DOHH2 (cell line): ENCODE measurements around the gene ZDHHC1.

Experiments
- H3F3A ChIP-seq: fragments of 200-600 bp; sonication (generic), shearing (Covaris generic); 2 replicates; pipeline ENCODE4 v1.6.0; 2016; ENCODE audit warnings: antibody characterized with exemption, mild to moderate bottlenecking; ENCODE audit not compliant: control insufficient read depth, insufficient read depth
- H3K27ac ChIP-seq: fragments of 200-600 bp; sonication (generic); 2 replicates; pipeline ENCODE4 v1.5.1; 2014; ENCODE audit warnings: low read depth, mild to moderate bottlenecking, low read length, moderate library complexity
- H3K27me3 ChIP-seq: fragments of 200-600 bp; sonication (generic); 2 replicates; pipeline ENCODE4 v1.6.1; 2014; ENCODE audit warnings: mild to moderate bottlenecking, low read length, mixed read lengths; ENCODE audit not compliant: control insufficient read depth
- H3K36me3 ChIP-seq: fragments of 200-600 bp; sonication (generic); 2 replicates; pipeline ENCODE4 v1.6.1; 2014; ENCODE audit warnings: mild to moderate bottlenecking, low read length, moderate library complexity, mixed read lengths; ENCODE audit not compliant: control insufficient read depth
- H3K4me1 ChIP-seq: fragments of 200-600 bp; sonication (generic); 2 replicates; pipeline ENCODE4 v1.6.1; 2014; ENCODE audit warnings: mild to moderate bottlenecking, low read length, mixed read lengths; ENCODE audit not compliant: control insufficient read depth
- H3K4me2 ChIP-seq: fragments of 200-600 bp; sonication (generic); 2 replicates; pipeline ENCODE4 v1.6.0; 2014; ENCODE audit warnings: mild to moderate bottlenecking, low read length, moderate library complexity
- H3K4me3 ChIP-seq: fragments of 200-600 bp; sonication (generic); 2 replicates; pipeline ENCODE4 v1.5.1; 2014; ENCODE audit warnings: mild to moderate bottlenecking, low read length, mixed read lengths
- H3K79me2 ChIP-seq: fragments of 200-600 bp; sonication (generic); 2 replicates; pipeline ENCODE4 v1.6.1; 2014; ENCODE audit warnings: mild to moderate bottlenecking, low read length, mixed read lengths; ENCODE audit not compliant: control insufficient read depth
- H3K9me2 ChIP-seq: fragments of 200-600 bp; sonication (generic); replicated peaks from 2 replicates; pipeline ENCODE4 v1.6.1; 2014; ENCODE audit warnings: mild to moderate bottlenecking, low read length, mixed read lengths; ENCODE audit not compliant: control insufficient read depth
- H3K9me3 ChIP-seq: fragments of 200-600 bp; sonication (generic); 2 replicates; pipeline ENCODE4 v1.6.1; 2014; ENCODE audit warnings: antibody characterized with exemption, low read length, mixed read lengths; ENCODE audit not compliant: control insufficient read depth, insufficient read depth
- H4K20me1 ChIP-seq: fragments of 200-600 bp; sonication (generic); 2 replicates; pipeline ENCODE4 v1.6.0; 2014; ENCODE audit warnings: low read depth, mild to moderate bottlenecking, antibody characterized with exemption, low read length, moderate library complexity; ENCODE audit not compliant: control insufficient read depth, insufficient read depth
- EZH2phosphoT487 ChIP-seq: fragments of 200-600 bp; sonication (generic); IDR thresholded peaks from 2 replicates; pipeline ENCODE4 v1.6.1; 2017; ENCODE audit warnings: borderline replicate concordance, mild to moderate bottlenecking, antibody characterized with exemption, low read length, moderate library complexity, mixed read lengths
- TF ChIP-seq, protein P1 (sequence below): fragments of 200-600 bp; sonication (generic); IDR thresholded peaks from one replicate; pipeline ENCODE4 v1.5.1; 2014; ENCODE audit warnings: antibody characterized with exemption, mild to moderate bottlenecking, low read depth, low read length; ENCODE audit not compliant: poor library complexity, severe bottlenecking

Gene ZDHHC1, protein sequence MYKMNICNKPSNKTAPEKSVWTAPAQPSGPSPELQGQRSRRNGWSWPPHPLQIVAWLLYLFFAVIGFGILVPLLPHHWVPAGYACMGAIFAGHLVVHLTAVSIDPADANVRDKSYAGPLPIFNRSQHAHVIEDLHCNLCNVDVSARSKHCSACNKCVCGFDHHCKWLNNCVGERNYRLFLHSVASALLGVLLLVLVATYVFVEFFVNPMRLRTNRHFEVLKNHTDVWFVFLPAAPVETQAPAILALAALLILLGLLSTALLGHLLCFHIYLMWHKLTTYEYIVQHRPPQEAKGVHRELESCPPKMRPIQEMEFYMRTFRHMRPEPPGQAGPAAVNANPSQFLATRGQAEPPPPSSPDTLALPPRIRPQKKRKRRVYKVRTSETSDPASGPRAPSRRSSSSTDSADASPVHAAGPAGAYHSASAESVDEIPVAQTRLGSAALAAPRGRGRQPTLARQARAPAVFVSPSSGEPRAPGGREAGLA

DNA sequence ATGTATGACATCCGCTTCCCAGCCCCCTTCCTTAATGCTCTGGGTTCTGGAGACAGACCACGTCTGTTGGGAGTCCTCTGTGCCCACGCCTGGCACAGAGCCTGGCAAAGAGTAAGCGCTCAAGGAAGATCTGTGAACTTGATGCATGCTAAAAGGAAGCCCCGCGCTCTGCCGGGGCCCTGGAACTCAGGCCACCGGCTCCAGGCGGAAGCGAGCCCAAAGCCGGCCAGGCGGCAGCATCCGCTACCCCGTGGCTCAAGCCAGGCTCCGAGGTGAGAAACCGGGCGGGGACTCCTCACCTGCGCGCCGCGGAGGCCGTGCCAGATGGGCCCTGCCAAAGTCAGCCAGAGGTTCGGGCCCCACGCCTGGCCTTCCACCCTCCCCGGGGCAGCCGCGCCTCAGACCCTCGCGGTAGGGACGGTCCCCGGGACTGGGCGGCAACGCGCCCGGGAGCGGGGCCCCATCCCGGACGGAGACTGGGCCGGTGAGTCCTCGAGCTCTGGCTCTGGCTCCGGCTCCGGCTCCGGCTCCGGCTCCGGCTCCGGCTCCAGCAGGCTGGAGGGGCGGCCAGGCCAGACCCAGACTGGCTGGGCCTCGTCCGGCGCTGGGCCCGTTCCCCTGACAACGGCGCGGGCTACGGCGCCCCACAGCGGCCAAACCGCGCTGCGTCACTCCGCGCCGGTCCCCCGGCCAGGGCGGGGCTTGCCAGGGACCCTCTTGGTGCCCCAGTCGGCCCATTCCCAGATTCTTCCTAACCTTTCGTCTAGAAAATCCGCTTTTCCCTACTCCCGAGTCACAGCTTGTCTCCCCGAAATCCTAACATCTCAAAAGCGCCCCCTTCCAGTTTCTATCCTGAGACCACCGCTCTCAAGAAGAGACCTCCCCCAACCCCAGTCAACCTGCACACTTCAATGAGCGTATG is at the start of gene ZDHHC1:
Gene ZDHHC1, minus strand, starts transcription at position 606 of the 922 bp plus-strand sequence. CDS start 8,702 bp downstream, outside the sequence.
- H3F3A ChIP-seq: no peaks in the 10 kb centered on the region
- no peaks in the 10 kb centered on the region for H3K9me3 ChIP-seq
- H3K27me3 ChIP-seq: peaks cover 35% of the 10 kb centered on the region
- no peaks in the 10 kb centered on the region for H4K20me1 ChIP-seq
- H3K4me2 ChIP-seq: peak within 1 kb of the TSS; percentile 79
- H3K27ac ChIP-seq: no peak within 1 kb of the TSS
- no peaks in the 10 kb centered on the region for H3K36me3 ChIP-seq
- TF ChIP-seq, protein P1, sequence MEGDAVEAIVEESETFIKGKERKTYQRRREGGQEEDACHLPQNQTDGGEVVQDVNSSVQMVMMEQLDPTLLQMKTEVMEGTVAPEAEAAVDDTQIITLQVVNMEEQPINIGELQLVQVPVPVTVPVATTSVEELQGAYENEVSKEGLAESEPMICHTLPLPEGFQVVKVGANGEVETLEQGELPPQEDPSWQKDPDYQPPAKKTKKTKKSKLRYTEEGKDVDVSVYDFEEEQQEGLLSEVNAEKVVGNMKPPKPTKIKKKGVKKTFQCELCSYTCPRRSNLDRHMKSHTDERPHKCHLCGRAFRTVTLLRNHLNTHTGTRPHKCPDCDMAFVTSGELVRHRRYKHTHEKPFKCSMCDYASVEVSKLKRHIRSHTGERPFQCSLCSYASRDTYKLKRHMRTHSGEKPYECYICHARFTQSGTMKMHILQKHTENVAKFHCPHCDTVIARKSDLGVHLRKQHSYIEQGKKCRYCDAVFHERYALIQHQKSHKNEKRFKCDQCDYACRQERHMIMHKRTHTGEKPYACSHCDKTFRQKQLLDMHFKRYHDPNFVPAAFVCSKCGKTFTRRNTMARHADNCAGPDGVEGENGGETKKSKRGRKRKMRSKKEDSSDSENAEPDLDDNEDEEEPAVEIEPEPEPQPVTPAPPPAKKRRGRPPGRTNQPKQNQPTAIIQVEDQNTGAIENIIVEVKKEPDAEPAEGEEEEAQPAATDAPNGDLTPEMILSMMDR: peak; percentile 78
- TF ChIP-seq EZH2phosphoT487: no peak
- peaks cover 14% of the 10 kb centered on the region for H3K4me1 ChIP-seq
- peak within 1 kb of the TSS; percentile 72 for H3K4me3 ChIP-seq
- no peaks in the 10 kb centered on the region for H3K9me2 ChIP-seq
- no peaks in the 10 kb centered on the region for H3K79me2 ChIP-seq

DNA sequence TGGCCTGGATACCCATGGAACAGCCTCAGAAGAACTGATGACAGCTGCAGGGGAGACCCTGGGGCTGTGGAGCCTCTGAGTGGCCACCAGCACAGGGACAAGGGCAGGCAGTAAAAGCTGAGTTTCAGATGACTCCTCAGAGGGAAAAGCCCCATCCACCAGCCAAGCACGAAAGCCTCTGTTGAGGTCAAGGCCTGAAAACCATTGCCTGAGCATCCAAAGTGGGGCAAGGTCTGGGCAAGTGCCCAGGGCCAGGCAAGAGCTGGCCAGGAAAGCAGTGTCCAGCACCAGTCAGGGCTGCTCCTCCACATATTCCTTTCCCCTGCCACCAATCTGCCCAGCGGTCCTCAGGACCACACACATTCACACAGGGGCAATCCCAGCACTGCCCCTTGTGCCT is 48.3 kb upstream of the ZDHHC1 start:
- no peaks in the 10 kb centered on the region for H3K27me3 ChIP-seq
- peaks cover 59% of the 10 kb centered on the region for H3K79me2 ChIP-seq
- H3K4me3 ChIP-seq: no peak overlapping the region
- H3K36me3 ChIP-seq: no peaks in the 10 kb centered on the region
- H3F3A ChIP-seq: no peaks in the 10 kb centered on the region
- no peaks in the 10 kb centered on the region for H3K9me3 ChIP-seq
- no peak overlapping the region for H3K27ac ChIP-seq
- no peak overlapping the region for H3K4me2 ChIP-seq
- peaks cover 18% of the 10 kb centered on the region for H3K4me1 ChIP-seq
- TF ChIP-seq, protein P1: no peak
- TF ChIP-seq EZH2phosphoT487: no peak
- H3K9me2 ChIP-seq: no peaks in the 10 kb centered on the region
- H4K20me1 ChIP-seq: peaks cover 5% of the 10 kb centered on the region; the same call in 1 of the 2 replicates

DNA sequence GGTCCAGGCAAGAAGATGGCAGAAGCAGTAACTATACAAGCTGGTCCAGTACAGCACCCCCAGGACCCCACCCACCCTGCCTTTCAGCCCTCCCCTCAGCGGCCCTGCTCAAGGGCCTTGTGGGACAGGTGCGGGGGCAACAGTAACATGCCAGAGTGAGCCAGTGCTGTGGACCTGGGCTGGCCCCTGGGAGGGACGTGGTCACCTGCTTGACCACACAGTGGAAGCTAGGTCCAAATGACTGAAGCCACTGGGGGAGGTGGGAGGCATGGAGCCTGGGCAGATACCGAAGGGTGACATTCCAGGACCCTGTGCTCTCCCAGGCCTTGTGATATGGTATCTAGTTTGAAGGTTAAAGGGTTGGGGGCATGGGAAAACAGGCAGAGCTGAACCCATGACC is 47.4 kb upstream of the ZDHHC1 start:
- peaks cover 12% of the 10 kb centered on the region for H3K4me1 ChIP-seq
- no peaks in the 10 kb centered on the region for H3K9me3 ChIP-seq
- no peak overlapping the region for H3K4me2 ChIP-seq
- no peaks in the 10 kb centered on the region for H3K36me3 ChIP-seq
- H3F3A ChIP-seq: no peaks in the 10 kb centered on the region
- no peaks in the 10 kb centered on the region for H3K9me2 ChIP-seq
- H3K4me3 ChIP-seq: no peak overlapping the region
- no peaks in the 10 kb centered on the region for H3K27me3 ChIP-seq
- H3K79me2 ChIP-seq: peaks cover 52% of the 10 kb centered on the region
- H3K27ac ChIP-seq: no peak overlapping the region
- peaks cover 5% of the 10 kb centered on the region; the same call in 1 of the 2 replicates for H4K20me1 ChIP-seq
- no peak for TF ChIP-seq EZH2phosphoT487
- TF ChIP-seq, protein P1: no peak
